ENCODE measurements around the gene DNLZ.

DNLZ gene

DNA sequence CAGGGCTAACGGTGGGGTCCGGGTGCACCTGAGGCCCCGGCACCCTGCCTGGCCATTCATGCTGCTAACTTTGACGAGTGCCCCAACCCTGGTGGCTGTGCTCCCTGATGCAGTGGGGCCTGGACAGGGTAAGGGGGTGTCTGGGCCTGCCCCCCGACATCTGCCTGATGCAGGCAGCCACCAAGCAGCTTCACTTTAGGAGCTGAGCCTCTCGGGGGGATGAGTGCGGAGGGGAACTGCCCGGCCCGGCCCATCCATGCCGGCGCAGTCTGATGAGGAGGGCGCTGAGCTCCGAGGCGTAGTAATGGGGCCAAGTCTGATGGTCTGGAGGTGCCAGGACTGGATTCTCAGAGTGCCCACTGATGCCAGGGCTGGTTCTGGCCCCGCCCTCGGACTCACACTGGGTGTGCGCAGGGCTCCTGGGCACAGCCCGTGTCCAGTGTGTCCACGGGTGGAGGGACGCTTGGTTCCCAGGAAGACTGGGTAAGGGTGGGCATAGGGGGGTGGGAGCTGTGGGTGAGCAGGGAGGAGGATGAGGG, 16.5 kb downstream of the DNLZ start:
- no peaks in the 10 kb centered on the region for H3K9me3 ChIP-seq (ENCODE audit: insufficient read depth, low read length)
- H3K27ac ChIP-seq (ENCODE audit: low read depth, low read length): no peak overlapping the region
- H3K4me3 ChIP-seq (ENCODE audit: insufficient read depth, low read length, poor library complexity, severe bottlenecking): no peak overlapping the region
- no peak overlapping the region for H3K9ac ChIP-seq (ENCODE audit: low read length)
- no peak for TF ChIP-seq EZH2phosphoT487 (conservative IDR thresholded peaks at IDR 0.05; ENCODE audit: low read length)
- TF ChIP-seq, protein P1, sequence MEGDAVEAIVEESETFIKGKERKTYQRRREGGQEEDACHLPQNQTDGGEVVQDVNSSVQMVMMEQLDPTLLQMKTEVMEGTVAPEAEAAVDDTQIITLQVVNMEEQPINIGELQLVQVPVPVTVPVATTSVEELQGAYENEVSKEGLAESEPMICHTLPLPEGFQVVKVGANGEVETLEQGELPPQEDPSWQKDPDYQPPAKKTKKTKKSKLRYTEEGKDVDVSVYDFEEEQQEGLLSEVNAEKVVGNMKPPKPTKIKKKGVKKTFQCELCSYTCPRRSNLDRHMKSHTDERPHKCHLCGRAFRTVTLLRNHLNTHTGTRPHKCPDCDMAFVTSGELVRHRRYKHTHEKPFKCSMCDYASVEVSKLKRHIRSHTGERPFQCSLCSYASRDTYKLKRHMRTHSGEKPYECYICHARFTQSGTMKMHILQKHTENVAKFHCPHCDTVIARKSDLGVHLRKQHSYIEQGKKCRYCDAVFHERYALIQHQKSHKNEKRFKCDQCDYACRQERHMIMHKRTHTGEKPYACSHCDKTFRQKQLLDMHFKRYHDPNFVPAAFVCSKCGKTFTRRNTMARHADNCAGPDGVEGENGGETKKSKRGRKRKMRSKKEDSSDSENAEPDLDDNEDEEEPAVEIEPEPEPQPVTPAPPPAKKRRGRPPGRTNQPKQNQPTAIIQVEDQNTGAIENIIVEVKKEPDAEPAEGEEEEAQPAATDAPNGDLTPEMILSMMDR (IDR thresholded peaks at IDR 0.05; ENCODE audit: insufficient read depth, low read length, poor library complexity, severe bottlenecking): no peak
- H3K27me3 ChIP-seq (ENCODE audit: low read length): no peaks in the 10 kb centered on the region
- H3K4me2 ChIP-seq (ENCODE audit: low read depth, low read length, poor library complexity, severe bottlenecking): no peak overlapping the region
- no peaks in the 10 kb centered on the region for H3K9me2 ChIP-seq (replicated peaks; ENCODE audit: insufficient read depth, low read length)
- H3K36me3 ChIP-seq (ENCODE audit: low read length): no peaks in the 10 kb centered on the region
- H3F3A ChIP-seq (ENCODE audit: insufficient read depth): no peaks in the 10 kb centered on the region
- H4K20me1 ChIP-seq (ENCODE audit: low read depth, low read length): no peaks in the 10 kb centered on the region
- no peaks in the 10 kb centered on the region for H3K79me2 ChIP-seq (ENCODE audit: insufficient read depth, low read length)
- no peak overlapping the region for H2AFZ ChIP-seq (ENCODE audit: low read depth, low read length, severe bottlenecking)

DNA sequence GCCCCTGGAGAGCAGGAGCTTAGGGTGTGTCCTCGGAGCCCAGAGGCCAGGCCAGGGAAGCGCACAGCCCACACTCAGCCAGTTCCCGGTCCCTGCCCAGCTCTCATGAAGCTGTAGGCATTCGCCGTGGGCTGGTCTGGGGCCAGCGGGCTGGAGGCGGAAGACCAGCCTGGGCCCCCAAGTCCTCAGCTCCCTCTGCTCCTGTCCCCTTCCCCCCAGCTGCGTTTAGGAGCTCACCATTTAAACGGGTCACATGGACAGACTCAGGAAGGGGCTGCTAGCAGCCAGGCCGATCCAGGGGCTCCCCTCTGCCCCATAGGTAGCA, 17.4 kb downstream of the DNLZ start:
- Histone ChIP-seq H3F3A (ENCODE audit: insufficient read depth) (no peaks in the 10 kb centered on the region), H3K36me3 (ENCODE audit: low read length) (no peaks in the 10 kb centered on the region), H4K20me1 (ENCODE audit: low read depth, low read length) (no peaks in the 10 kb centered on the region), H2AFZ (ENCODE audit: low read depth, low read length, severe bottlenecking) (no peak overlapping the region), H3K27ac (ENCODE audit: low read depth, low read length) (no peak overlapping the region), H3K4me2 (ENCODE audit: low read depth, low read length, poor library complexity, severe bottlenecking) (no peak overlapping the region), H3K4me3 (ENCODE audit: insufficient read depth, low read length, poor library complexity, severe bottlenecking) (no peak overlapping the region), H3K79me2 (ENCODE audit: insufficient read depth, low read length) (no peaks in the 10 kb centered on the region), H3K9ac (ENCODE audit: low read length) (no peak overlapping the region), H3K27me3 (ENCODE audit: low read length) (no peaks in the 10 kb centered on the region), H3K9me2 (replicated peaks; ENCODE audit: insufficient read depth, low read length) (no peaks in the 10 kb centered on the region), H3K9me3 (ENCODE audit: insufficient read depth, low read length) (no peaks in the 10 kb centered on the region)
- TF ChIP-seq, protein P1 (IDR thresholded peaks at IDR 0.05; ENCODE audit: insufficient read depth, low read length, poor library complexity, severe bottlenecking): no peak
- no peak for TF ChIP-seq EZH2phosphoT487 (conservative IDR thresholded peaks at IDR 0.05; ENCODE audit: low read length)

DNA sequence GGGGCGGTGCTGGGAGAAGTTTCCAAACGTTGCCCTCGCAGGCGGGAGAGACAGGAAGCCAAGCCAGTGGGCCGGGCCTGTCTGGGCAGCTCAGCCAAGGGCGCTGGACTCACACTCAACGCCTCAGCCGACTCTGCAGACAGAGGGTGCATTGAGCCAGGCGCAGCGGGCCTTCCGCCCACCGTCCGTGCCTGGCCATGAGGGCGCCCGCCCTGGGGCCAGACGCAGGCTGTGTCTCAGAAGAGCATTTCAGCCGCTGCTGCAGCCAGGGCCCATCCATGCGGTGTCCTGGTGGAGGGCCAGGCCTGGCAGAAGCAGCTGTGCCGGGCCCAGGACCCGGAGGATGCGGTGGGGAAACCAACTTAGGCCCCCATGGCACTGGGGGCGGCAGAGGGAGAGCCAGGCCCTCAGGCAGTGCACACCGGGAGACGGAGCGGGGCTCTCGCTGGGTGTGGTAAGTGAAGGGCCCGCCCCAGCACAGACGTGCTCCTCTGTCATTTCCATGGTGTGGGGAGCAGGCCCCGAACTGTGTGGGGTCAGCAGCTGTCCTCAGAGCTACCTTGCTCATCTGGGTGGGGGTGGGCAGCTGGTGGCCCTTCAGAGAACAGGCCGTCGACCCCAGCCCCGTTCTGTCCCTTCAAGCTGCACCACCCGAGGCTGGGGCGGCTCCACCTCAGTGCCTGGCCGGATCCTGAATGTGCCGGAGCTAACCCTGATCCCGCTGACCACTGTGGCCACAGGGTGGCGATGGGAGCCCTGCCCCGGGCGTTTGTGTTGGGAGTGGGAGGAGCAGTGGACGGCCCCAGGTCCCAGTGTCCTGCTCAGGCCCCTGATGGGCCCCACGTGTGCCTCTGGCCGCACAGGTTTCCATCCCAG, 18.0 kb downstream of the DNLZ start:
- H3K9ac ChIP-seq (ENCODE audit: low read length): no peak overlapping the region

More for the DNA sequence above, 18.0 kb downstream of the DNLZ start:
- Histone ChIP-seq H3K36me3 (ENCODE audit: low read length) (no peaks in the 10 kb centered on the region), H3K9me2 (replicated peaks; ENCODE audit: insufficient read depth, low read length) (no peaks in the 10 kb centered on the region), H3K79me2 (ENCODE audit: insufficient read depth, low read length) (no peaks in the 10 kb centered on the region), H3K27me3 (ENCODE audit: low read length) (no peaks in the 10 kb centered on the region), H4K20me1 (ENCODE audit: low read depth, low read length) (no peaks in the 10 kb centered on the region), H3K27ac (ENCODE audit: low read depth, low read length) (no peak overlapping the region), H3K9me3 (ENCODE audit: insufficient read depth, low read length) (no peaks in the 10 kb centered on the region), H3K4me2 (ENCODE audit: low read depth, low read length, poor library complexity, severe bottlenecking) (no peak overlapping the region), H3K4me3 (ENCODE audit: insufficient read depth, low read length, poor library complexity, severe bottlenecking) (no peak overlapping the region), H3F3A (ENCODE audit: insufficient read depth) (no peaks in the 10 kb centered on the region), H2AFZ (ENCODE audit: low read depth, low read length, severe bottlenecking) (no peak overlapping the region)
- TF ChIP-seq EZH2phosphoT487 (conservative IDR thresholded peaks at IDR 0.05; ENCODE audit: low read length): no peak
- TF ChIP-seq, protein P1 (IDR thresholded peaks at IDR 0.05; ENCODE audit: insufficient read depth, low read length, poor library complexity, severe bottlenecking): no peak
